OCI-M2 (cell line): ENCODE measurements around the gene FA2H.
"Not testable (repeated sequence)": the region's sequence is repeated elsewhere in the genome, so short reads cannot be mapped to it uniquely, and the experiment has no call there.

Experiments used
- DNase-seq: peaks from one replicate; lab custom pipeline; 2025; ENCODE audit not compliant: unreplicated experiment; lab: John Stamatoyannopoulos, UW

The FA2H gene

GRCh38 chr16:74725651-74726455, 48.8 kb downstream of the FA2H start:
- DNase-seq: no peak

GRCh38 chr16:74724820-74725549, 49.6 kb downstream of the FA2H start:
- no peak for DNase-seq

GRCh38 chr16:74723256-74723655, 51.4 kb downstream of the FA2H start:
- DNase-seq: no peak

GRCh38 chr16:74722156-74722555, 52.5 kb downstream of the FA2H start:
- not testable (repeated sequence) for DNase-seq

- no peak for DNase-seq
Measured at GRCh38 chr16:74721716-74722115, 52.9 kb downstream of the FA2H start.

GRCh38 chr16:74720579-74720978, 54.0 kb downstream of the FA2H start:
- no peak for DNase-seq

GRCh38 chr16:74718741-74719610, 55.6 kb downstream of the FA2H start:
- no peak for DNase-seq

GRCh38 chr16:74718140-74718539, 56.5 kb downstream of the FA2H start:
- no peak for DNase-seq

- no peak for DNase-seq
Measured at GRCh38 chr16:74717367-74717766, 57.3 kb downstream of the FA2H start.

- no peak for DNase-seq
Measured at GRCh38 chr16:74716355-74716754, 58.3 kb downstream of the FA2H start.

GRCh38 chr16:74713876-74714275, 60.7 kb downstream of the FA2H start:
- DNase-seq: no peak

- DNase-seq: no peak
Measured at GRCh38 chr16:74713325-74713724, 61.3 kb downstream of the FA2H start.

GRCh38 chr16:74711938-74712337, 62.7 kb downstream of the FA2H start:
- no peak for DNase-seq

- DNase-seq: no peak
Measured at GRCh38 chr16:74710401-74710800, 64.2 kb downstream of the FA2H start.

GRCh38 chr16:74709441-74709877, 65.2 kb downstream of the FA2H start:
- no peak for DNase-seq

- DNase-seq: no peak
Measured at GRCh38 chr16:74700438-74701225, 74.0 kb downstream of the FA2H start, which contains the start of gene MLKL. TSS of gene MLKL (minus strand) at chr16:74700862. CDS start at chr16:74695757, 5,105 bp downstream.

- no peak for DNase-seq
Measured at GRCh38 chr16:74700116-74700437, 74.5 kb downstream of the FA2H start.

- no peak for DNase-seq
Measured at GRCh38 chr16:74699666-74700065, 75.0 kb downstream of the FA2H start.

- no peak for DNase-seq
Measured at GRCh38 chr16:74698222-74698621, 76.4 kb downstream of the FA2H start.
